ENCODE data around the gene TNIP1.

DNA sequence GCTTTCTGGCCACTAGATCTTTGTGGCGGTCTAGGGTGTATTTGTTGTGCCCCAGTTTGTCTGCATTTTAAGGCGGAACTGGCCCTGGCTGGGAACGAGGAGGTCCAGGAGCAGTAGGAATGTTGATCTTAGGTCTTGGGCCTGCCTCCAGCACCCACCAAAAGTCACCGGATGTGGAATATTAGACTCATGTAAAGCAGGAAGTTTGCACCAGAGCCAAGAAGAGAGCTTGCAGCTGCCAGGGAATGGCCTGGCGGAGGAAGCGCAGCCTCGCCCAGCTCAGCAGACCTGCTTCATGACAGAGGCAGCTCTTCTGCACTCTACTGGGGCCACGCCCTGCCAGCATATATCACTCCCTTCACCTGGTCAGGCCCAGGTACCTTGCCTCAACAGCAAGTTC lies 57.2 kb downstream of the TNIP1 start:
- TF ChIP-seq, protein P1, sequence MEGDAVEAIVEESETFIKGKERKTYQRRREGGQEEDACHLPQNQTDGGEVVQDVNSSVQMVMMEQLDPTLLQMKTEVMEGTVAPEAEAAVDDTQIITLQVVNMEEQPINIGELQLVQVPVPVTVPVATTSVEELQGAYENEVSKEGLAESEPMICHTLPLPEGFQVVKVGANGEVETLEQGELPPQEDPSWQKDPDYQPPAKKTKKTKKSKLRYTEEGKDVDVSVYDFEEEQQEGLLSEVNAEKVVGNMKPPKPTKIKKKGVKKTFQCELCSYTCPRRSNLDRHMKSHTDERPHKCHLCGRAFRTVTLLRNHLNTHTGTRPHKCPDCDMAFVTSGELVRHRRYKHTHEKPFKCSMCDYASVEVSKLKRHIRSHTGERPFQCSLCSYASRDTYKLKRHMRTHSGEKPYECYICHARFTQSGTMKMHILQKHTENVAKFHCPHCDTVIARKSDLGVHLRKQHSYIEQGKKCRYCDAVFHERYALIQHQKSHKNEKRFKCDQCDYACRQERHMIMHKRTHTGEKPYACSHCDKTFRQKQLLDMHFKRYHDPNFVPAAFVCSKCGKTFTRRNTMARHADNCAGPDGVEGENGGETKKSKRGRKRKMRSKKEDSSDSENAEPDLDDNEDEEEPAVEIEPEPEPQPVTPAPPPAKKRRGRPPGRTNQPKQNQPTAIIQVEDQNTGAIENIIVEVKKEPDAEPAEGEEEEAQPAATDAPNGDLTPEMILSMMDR (IDR thresholded peaks at IDR 0.05) = no peak
- TF ChIP-seq RAD21 (IDR thresholded peaks at IDR 0.05; ENCODE audit: low read length) = no peak
- TF ChIP-seq, protein P2, sequence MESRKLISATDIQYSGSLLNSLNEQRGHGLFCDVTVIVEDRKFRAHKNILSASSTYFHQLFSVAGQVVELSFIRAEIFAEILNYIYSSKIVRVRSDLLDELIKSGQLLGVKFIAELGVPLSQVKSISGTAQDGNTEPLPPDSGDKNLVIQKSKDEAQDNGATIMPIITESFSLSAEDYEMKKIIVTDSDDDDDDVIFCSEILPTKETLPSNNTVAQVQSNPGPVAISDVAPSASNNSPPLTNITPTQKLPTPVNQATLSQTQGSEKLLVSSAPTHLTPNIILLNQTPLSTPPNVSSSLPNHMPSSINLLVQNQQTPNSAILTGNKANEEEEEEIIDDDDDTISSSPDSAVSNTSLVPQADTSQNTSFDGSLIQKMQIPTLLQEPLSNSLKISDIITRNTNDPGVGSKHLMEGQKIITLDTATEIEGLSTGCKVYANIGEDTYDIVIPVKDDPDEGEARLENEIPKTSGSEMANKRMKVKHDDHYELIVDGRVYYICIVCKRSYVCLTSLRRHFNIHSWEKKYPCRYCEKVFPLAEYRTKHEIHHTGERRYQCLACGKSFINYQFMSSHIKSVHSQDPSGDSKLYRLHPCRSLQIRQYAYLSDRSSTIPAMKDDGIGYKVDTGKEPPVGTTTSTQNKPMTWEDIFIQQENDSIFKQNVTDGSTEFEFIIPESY (IDR thresholded peaks at IDR 0.05; ENCODE audit: borderline replicate concordance, low read depth) = no peak
- no peak for TF ChIP-seq EP300 (IDR thresholded peaks at IDR 0.05; ENCODE audit: borderline replicate concordance in 1 of 2, low read depth in 1 of 2, low read length in 1 of 2)
- TF ChIP-seq YY1 (IDR thresholded peaks at IDR 0.05; ENCODE audit: low read depth) = no peak
- TF ChIP-seq EZH2phosphoT487 (IDR thresholded peaks at IDR 0.05; ENCODE audit: borderline replicate concordance, low read depth) = no peak
- TF ChIP-seq RCOR1 (IDR thresholded peaks at IDR 0.05; ENCODE audit: low read length) = no peak
- TF ChIP-seq, protein P3, sequence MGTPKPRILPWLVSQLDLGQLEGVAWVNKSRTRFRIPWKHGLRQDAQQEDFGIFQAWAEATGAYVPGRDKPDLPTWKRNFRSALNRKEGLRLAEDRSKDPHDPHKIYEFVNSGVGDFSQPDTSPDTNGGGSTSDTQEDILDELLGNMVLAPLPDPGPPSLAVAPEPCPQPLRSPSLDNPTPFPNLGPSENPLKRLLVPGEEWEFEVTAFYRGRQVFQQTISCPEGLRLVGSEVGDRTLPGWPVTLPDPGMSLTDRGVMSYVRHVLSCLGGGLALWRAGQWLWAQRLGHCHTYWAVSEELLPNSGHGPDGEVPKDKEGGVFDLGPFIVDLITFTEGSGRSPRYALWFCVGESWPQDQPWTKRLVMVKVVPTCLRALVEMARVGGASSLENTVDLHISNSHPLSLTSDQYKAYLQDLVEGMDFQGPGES (IDR thresholded peaks at IDR 0.05; ENCODE audit: low read depth, low read length) = no peak
- no peak for TF ChIP-seq GABPA (IDR thresholded peaks at IDR 0.05; ENCODE audit: low read depth)
- no peak for TF ChIP-seq RXRA (IDR thresholded peaks at IDR 0.05; ENCODE audit: borderline replicate concordance, low read depth)
- TF ChIP-seq NFIC (IDR thresholded peaks at IDR 0.05; ENCODE audit: borderline replicate concordance) = no peak
- TF ChIP-seq, protein P4, sequence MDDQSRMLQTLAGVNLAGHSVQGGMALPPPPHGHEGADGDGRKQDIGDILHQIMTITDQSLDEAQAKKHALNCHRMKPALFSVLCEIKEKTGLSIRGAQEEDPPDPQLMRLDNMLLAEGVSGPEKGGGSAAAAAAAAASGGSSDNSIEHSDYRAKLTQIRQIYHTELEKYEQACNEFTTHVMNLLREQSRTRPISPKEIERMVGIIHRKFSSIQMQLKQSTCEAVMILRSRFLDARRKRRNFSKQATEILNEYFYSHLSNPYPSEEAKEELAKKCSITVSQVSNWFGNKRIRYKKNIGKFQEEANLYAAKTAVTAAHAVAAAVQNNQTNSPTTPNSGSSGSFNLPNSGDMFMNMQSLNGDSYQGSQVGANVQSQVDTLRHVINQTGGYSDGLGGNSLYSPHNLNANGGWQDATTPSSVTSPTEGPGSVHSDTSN (IDR thresholded peaks at IDR 0.05) = no peak
- TF ChIP-seq, protein P5, sequence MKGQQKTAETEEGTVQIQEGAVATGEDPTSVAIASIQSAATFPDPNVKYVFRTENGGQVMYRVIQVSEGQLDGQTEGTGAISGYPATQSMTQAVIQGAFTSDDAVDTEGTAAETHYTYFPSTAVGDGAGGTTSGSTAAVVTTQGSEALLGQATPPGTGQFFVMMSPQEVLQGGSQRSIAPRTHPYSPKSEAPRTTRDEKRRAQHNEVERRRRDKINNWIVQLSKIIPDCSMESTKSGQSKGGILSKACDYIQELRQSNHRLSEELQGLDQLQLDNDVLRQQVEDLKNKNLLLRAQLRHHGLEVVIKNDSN (IDR thresholded peaks at IDR 0.05; ENCODE audit: borderline replicate concordance, low read depth) = no peak
- TF ChIP-seq, protein P6, sequence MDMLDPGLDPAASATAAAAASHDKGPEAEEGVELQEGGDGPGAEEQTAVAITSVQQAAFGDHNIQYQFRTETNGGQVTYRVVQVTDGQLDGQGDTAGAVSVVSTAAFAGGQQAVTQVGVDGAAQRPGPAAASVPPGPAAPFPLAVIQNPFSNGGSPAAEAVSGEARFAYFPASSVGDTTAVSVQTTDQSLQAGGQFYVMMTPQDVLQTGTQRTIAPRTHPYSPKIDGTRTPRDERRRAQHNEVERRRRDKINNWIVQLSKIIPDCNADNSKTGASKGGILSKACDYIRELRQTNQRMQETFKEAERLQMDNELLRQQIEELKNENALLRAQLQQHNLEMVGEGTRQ (IDR thresholded peaks at IDR 0.05; ENCODE audit: borderline replicate concordance, low read depth, low read length) = no peak

All from SK-N-SH (cell line).